ENCODE data around the gene CSAG2.
"Not testable (repeated sequence)": the region's sequence is repeated elsewhere in the genome, so short reads cannot be mapped to it uniquely, and the experiment has no call there.

GRCh38 chrX:152681012-152681411 lies 28.1 kb downstream of the CSAG2 start:
- TF ChIP-seq CTCF, EP300, POLR2AphosphoS5, POLR2A (IDR thresholded peaks at IDR 0.05): not testable (repeated sequence)

Data from stomach (tissue), 4 donors.